Stimulated activated CD8-positive, alpha-beta memory T cell treated with anti-CD3 and anti-CD28 coated beads, Interleukin-4, amount 100 ng/mL, for 4 hours (primary cell): ENCODE measurements around the gene PML.

ENCODE experiments used
- DNase-seq, 2 donors: peaks; one replicate each; pipeline ENCODE4 v3.0.0-alpha.2; 2020; ENCODE audit warnings: low read depth in 2 of 2, low spot score in 1 of 2

The PML gene

DNA sequence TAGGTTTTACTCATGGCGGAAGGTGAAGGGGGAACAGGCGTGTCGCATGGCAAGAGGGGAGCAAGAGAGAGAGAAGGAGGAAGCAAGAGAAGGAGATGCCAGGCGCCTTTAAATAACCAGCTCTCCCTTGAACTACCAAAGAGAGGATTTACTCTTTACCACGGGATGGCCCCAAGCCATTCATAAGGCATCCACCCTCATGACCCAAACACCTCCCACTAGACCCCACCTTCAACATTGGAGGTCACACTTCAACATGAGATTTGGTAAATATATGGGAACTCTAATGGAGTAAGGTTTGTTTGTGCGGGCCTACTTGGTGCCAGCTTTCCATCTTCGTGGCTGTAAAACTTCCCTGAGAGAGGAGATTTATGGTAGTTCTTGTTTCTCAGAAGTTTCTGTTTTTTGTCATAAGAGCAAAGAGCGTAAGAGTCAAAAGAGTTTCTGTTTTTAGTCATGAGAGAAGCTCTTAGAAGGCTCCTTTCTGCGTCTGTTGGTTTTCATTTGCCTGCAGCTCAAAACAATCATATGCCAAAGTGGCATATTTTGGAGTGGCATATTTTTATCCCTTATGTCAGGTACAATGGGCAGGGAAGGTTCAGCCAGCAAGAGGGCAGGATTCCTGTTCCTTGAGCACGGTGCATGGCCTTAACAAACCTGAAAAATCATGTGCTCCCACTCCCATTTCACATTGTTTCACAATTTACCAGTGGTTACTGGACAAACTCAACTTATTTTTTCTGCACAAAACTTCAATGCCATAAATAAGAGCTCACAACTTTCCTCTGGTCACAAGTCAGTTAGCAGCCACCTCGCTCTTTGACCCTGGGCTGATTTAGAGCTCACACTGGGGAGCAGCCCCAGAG is 12.5 kb downstream of the PML start:
- DNase-seq: no peak

GRCh38 chr15:74007820-74008371 is 13.4 kb downstream of the PML start:
- DNase-seq: no peak

DNA sequence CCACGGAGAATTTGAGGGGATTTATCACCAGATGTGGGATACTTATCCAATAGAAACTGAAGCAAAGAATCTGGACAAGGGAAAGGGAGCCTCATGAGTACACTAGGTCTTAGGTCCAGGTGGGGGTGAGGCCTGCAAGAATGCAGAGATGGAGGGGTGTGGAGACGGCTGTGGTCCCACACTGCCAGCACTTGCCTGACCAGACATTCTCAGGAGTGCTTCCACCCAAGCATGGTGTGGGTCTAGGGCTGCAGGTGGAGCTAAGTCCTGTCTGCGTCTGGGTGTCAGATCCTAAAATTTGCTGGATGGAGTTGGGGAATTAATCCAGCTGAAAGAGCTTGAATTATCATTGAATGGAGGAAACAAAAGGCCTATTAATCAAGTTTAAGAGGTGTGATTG is 14.4 kb downstream of the PML start:
- no peak for DNase-seq

DNA sequence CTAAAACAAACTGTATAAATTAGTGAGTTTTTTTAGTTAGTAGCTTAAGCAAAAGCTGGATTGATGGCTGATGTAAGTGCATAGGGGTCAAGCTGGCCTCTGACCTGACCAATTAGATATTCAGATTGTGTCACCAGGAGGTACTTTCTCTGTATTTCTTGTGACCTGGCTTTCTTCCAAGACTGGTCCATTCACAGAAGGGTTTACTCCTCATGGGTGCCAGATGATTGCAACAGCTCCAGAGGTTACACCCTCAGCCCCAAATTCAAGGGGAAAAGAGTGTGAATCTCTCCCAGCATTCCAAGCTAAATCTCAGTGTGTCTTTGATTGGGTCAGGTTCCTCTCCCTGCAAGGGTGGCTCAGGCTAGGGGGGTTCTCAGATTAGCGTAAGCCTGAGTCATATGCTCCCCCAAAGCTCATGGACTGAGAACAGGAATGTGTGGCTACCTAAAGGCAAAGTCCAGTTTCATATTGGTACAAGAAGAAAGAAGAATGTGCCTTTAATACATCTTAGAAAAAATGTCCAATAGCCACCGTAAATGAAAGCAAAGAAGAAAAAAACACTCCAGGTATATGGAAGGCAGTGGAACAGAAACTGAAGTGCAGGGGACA is 16.5 kb downstream of the PML start:
- DNase-seq: no peak

- no peak for DNase-seq
These were observed 17.1 kb downstream of the PML start for GRCh38 chr15:74011610-74012009.

GRCh38 chr15:74013374-74013894 is 18.9 kb downstream of the PML start:
- no peak for DNase-seq

GRCh38 chr15:74019734-74020133 is 25.2 kb downstream of the PML start:
- DNase-seq: no peak

DNA sequence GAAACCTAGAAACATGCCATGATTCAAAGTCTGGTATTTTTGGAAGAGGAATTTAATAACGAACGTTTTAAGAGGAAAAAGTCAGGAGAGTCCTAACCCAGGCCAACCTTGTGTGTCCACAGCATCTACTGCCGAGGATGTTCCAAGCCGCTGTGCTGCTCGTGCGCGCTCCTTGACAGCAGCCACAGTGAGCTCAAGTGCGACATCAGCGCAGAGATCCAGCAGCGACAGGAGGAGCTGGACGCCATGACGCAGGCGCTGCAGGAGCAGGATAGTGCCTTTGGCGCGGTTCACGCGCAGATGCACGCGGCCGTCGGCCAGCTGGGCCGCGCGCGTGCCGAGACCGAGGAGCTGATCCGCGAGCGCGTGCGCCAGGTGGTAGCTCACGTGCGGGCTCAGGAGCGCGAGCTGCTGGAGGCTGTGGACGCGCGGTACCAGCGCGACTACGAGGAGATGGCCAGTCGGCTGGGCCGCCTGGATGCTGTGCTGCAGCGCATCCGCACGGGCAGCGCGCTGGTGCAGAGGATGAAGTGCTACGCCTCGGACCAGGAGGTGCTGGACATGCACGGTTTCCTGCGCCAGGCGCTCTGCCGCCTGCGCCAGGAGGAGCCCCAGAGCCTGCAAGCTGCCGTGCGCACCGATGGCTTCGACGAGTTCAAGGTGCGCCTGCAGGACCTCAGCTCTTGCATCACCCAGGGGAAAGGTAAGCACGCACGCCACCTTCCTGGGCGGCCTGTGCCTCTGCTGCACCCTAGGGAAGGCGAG is 28.4 kb downstream of the PML start:
- DNase-seq: no peak

DNA sequence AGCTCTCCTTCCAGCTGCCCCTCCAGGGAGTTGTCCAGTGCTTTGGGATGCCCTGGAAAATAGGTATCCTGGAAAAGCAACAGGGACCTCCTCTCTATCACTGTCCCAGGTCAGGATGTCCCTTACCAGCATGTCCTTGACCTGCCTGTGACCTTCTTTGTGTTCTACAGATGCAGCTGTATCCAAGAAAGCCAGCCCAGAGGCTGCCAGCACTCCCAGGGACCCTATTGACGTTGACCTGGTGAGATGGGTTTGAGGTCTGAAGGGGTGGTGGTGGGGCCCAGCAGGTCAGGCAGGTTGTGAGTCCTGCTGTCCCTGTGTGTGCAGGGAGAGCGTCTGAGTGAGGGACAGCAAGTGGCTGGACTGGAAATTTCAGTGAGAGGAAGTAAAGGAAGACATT is 30.2 kb downstream of the PML start:
- DNase-seq: no peak

- DNase-seq: no peak
These were observed 30.9 kb downstream of the PML start for GRCh38 chr15:74025436-74025835.

- DNase-seq: no peak
These were observed 33.2 kb downstream of the PML start for GRCh38 chr15:74027688-74028087.

GRCh38 chr15:74028646-74029045 is 34.1 kb downstream of the PML start:
- no peak for DNase-seq

DNA sequence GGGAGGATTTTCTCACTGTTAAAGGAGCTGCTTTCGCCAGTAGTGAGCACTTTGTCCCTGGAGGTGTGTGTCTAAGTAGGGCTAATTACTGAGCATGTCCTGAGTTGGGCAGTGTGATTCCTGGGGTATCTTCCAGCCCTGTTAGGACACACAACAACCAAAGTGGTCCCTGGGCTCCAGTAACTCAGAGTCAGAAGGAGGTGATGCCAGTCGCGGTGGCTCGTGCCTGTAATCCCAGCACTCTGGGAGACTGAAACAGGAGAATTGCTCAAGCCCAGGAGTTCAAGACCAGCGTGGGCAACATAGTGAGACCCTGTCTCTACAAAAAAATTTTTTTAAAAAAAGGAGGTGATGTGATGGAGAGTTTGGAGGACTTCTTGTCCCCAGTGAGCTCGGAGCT is 37.5 kb downstream of the PML start:
- DNase-seq: no peak

GRCh38 chr15:74032606-74033561 is 38.4 kb downstream of the PML start:
- no peak for DNase-seq

DNA sequence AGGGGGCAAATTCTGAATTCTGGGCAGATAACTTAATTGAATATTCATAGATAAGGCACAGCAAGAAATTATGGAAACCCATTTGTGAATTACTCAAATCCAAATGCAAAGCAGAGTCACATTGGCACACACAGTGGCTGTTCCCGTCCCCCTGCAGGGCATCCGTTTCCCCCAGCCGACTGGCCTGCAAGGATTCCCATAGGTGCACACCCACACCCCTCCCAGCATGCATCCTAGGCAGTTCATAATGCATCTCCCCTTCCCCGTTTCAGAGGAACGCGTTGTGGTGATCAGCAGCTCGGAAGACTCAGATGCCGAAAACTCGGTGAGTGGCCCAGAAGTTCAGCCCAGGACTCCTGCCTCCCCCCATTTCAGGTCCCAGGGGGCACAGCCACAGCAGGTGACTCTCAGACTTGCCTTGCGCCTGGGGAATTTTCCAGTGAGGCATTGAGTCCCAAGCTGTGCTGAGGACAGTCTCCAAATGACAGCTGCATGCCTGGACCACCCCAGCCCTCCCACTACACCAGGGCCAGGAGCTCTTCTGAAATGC is 39.8 kb downstream of the PML start:
- no peak for DNase-seq

- no peak for DNase-seq
These were observed 40.9 kb downstream of the PML start for GRCh38 chr15:74035121-74036017.

DNA sequence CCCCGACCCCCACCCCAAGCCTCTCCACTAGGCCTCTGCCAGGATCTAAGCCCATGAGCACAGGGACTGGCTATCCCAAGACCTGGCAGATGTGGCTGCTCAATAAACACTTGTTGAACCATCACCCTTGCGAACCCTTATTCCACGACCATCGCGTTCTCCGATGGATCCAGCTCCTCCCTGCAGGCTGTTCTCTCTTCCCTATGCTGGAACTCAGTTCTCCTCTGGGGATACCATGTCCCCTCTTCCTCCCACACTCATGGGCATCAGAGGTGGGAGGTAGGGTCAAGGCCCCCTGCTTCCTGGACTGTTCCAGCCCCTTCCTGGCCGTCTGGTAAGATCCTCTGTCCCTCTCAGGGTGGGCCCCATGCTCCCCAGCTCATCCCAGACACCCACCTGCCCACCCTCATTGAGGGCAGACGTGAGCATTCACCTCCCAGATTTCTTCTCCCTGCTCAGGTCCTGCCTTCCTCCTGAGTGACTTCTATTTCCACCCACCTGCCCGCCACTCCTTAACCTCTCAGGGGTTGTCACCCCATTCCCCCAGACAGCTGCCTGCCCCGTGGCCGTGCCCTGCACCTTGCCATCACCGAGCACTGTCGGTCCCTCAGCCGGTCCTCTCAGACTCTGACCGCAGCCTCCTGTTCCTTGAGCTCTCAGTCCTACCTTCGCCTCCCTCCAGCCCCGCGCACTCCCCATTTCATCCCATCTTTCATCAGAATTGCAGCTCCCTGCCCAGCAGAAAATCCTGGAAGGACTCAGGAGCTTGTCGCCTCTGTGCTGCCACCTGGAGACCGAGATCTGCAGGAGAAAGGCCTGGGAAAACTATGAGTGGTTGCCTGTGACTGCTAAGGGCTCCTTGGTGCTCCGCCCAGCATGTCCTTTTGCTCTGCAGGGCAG is 42.0 kb downstream of the PML start:
- DNase-seq: no peak
